ENCODE results near the gene MREG.

GRCh38 chr2:215965532-215966165, 47.7 kb downstream of the MREG start:
- TF ChIP-seq CTCF (IDR thresholded peaks at IDR 0.05; ENCODE audit: low read depth, low read length, poor library complexity, severe bottlenecking) (no peak), EZH2phosphoT487 (IDR thresholded peaks at IDR 0.05; ENCODE audit: borderline replicate concordance, low read length) (no peak)
